Stimulated activated CD8-positive, alpha-beta memory T cell treated with anti-CD3 and anti-CD28 coated beads, Interleukin-15, amount 100 ng/mL, for 48 hours (primary cell): ENCODE measurements around the gene RPS15.

Source experiments
- DNase-seq, 2 donors: peaks; one replicate each; pipeline ENCODE4 v3.0.0-alpha.2; 2020; ENCODE audit warnings: low read depth in 2 of 2

RPS15 gene

DNA sequence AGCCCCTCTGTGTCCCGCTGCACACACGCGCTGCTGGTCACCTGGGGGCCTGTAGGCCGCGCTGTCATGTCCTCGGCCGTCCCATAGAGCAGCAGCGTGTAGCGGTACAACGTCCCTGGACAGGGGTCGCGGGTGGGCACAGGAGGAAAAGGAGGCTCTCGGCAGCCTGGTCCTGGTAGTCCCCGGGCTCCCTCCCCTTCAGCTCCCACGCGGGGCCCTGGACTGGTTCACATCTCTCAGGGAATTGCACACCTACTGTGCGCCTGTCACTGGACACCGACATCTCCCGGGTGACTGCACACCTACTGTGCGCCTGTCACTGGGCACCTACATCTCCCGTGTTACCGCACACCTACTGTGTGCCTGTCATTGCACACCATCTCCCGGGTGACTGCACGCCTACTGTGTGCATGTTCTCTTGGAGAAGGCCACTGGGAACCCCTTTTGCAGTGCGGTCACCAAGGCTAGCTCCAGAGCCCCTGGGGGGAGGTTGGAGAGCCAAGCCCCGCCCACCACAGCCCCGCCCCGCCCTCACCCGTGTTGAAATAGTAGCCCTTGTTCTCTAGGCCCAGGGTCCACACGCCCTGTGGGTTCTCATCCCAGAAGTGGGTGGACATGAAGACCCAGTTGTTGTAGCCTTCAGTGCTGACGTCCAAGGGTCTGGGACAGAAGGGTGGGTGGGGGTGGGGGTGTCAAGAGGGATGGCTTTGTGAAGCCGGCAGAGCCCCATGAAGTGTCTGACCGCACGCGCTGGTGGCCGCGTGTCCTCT, 44.4 kb downstream of the RPS15 start:
- no peak for DNase-seq

DNA sequence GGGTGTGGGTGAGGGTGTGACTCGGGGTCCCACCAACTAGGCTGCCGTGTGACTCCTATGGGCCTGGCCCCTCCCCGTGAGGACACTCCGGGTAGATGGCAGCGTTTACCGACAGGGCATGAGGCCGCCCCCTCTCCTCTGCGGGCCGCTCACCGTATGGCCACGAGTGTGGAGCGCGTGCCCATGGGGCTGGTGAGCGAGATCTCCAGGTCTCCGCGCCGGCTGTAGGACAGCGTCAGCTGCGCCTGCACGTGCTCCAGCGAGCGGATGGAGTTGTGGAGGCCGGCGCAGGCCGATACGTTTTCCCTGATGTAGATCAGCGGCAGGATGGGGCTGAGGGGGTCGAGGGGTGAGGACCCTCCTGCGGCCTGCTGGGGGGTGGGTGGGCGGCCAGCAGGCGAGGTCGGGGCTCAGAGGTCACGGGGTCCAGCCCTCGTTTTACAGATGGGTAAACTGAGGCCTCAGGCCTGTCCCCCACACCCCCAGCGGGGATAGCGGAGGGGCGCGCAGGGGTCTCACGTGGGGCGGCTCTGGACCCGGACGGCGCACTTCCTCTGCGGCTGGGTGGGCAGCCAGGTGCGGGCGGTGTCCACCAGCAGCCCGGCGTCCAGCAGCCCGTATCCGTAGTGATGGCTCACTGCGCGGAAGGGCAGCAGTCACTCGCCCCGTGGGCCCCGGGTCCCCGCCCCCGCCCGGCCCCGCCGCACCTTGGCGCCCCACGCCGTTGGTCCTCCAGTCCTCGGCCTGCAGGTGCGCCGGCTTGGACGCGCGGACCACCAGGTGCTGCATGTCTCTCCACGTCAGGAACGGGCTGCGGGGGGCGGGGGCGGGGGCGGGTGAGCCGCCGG, 45.2 kb downstream of the RPS15 start:
- DNase-seq: no peak

DNA sequence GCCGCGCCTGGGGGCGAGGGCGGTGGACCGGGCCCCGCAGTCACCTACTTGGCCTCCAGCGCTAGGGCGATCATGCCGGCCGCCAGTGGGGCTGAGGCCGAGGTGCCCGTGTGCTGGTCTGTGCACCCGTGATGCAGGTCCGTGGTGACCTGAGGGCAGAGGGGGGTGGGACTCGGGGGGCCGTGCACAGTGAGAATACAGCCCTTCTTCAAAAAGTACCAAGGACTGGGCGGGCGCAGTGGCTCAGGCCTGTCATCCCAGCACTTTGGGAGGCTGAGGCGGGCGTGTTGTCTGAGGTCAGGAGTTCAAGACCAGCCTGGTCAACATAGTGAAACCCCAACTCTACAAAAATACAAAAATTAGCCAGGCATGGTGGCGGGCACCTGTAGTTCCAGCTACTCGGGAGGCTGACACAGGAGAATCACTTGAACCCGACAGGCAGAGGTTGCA, 45.8 kb downstream of the RPS15 start:
- DNase-seq: no peak

DNA sequence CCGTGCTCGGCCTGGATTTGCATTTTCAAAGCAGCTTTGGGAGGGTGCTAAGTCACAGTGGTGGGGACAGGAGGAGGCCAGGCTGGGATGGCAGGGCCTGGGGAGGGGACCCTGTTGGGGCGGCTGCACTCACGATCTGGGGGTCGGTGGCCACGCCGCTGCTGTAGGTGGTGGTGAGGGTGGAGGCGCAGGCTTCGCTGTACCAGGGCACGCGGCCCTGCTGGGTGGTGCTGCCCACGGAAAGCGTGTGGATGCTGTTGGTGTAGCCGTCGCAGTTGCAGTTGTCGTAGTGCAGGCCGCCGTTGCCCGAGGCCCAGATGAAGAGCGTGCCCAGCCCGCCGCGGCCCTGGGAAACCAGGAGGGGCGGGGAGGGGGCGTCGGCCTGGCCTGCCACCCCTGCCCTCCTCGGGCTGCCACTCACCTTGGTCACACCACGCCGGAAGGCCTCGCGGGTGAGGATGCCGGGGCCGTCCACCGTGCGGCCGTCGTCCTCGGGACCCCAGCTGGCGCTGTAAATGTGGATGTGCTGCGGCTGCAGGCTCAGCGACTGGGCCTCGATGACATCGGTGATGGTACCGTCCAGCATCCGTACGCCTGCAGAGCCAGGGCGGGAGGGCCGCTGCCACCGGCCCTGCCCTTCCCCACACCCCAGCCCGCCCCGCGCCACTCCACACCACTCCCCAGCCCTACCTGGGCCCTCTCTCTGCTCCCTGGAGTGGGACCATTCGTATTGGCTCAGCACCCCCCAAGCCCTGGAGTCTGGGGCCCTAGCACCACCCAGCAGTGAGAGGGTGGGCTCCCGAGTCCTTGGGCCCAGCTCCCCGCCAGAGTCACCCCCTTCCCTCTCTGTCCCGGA, 48.8 kb downstream of the RPS15 start:
- no peak for DNase-seq

DNA sequence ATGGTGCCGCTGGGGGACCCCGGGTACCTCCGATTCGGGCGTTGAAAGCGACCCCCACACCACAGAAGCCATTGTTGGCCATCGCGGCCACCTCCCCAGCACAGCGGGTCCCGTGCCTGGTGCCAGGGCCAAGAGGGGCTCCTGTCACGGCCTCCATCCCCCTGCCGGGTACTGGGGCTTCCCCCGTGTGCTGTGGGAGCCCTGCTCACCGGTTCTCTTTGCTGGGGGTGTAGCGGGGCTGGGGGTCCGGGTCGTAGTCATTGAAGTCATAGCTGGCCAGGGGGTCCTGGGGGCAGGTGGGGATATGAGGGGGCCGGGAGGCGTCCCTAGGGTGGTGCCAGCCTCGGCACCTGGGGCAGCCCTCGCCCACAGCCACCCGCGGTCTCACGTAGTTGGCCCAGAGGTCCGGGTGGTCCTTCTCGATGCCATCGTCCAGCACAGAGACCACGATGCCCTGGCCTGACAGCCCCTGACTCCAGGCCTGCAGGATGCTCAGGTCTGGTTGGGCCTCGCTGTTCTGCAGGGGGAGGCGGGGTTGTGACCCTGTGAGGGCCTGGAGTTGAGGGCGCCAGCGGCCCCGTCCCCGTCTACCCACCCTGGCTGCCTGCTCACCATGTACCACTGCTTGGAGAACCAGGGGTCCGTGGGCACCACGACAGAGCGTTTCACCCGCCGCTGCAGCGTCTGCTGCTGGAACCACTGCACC, 49.5 kb downstream of the RPS15 start:
- DNase-seq: no peak

DNA sequence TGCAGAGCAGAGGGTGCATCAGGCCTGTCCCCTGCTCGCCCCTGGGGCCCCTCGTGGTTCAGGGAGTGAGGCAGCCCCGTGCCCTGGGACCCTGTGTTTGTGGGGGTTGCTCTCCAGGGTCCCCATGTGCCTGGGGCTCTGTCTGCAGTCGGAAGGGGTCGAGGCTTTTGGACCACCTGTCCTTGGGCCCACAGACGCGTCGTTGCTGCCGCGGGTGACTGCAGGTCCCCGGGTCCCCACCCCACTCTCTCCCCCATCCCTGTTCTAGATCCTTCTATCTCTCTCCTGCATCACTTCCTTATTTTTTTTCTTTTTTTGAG, 50.0 kb downstream of the RPS15 start:
- no peak for DNase-seq

DNA sequence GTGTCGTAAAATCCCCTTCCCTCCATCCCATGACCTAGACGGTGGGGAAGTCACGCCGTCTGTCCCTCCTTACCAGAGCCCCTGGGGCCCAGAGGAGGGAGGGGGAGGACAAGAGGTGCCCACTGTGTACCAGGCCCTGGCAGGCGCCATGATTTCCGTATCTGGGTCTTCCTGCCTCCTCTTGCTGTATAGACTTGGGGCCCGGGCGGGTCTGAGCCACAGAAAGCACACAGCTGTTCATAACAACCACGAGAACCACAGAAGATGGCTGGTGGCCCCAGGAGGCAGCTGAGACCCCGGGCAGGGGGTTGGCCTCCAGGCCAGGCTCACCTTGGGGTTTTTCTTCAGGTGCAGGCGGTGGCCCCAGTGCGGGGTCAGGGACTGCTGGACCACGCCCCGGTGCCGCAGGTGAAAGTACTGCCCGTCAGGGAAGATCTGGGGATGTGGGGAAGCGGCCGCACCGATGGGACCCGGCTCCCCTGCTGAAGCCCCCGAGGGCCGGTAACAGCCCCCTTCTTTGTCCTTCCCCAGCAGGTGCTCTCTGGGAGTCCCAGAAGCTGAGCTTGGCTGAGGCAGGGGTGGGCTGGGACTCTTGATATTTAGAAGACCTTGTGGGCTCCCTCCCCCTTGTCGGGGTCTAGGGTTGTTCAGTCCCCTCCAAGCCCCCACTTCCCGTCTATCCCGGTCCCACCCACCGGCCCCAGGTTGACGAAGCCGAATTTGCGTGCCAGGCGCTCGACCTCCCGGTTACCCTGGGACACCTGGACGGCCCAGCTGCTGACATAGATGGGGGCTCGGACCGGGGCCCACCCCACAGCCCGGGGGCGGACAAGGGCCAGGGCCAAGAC, 51.5 kb downstream of the RPS15 start:
- no peak for DNase-seq
